Measurements from ENCODE around the gene EFNA5.

- no peak for TF ChIP-seq CTCF (IDR thresholded peaks at IDR 0.05; ENCODE audit: low read depth, low read length, missing input control)
- no peak for TF ChIP-seq SP1 (IDR thresholded peaks at IDR 0.05)
- TF ChIP-seq REST (IDR thresholded peaks at IDR 0.05), result no peak
- no peak for TF ChIP-seq MAX (IDR thresholded peaks at IDR 0.05)
- TF ChIP-seq ATF3 (IDR thresholded peaks at IDR 0.05), result no peak
- no peak for TF ChIP-seq EGR1 (IDR thresholded peaks at IDR 0.05; ENCODE audit: low read depth in 2 of 2)
- TF ChIP-seq JUND (IDR thresholded peaks at IDR 0.05), result no peak
Measured at GRCh38 chr5:107621089-107621488, 49.6 kb downstream of the EFNA5 start.

Measured in liver (tissue), 3 donors.